Keratinocyte (primary cell): ENCODE data around the gene PLA2G4D.

Source experiments
- EZH2 ChIP-seq: IDR thresholded peaks from one replicate; pipeline ENCODE4 v1.6.1; 2012; ENCODE audit warnings: inconsistent platforms, mild to moderate bottlenecking, low read length, moderate library complexity
- TF ChIP-seq, protein P1 (sequence below), 3 experiments: IDR thresholded peaks in 1 of 3; conservative IDR thresholded peaks in 1 of 3; optimal IDR thresholded peaks in 1 of 3; 2 replicates in 2 of 3; 3 replicates in 1 of 3; pipeline versions ENCODE3 to v1.5.1; 2011; ENCODE audit warnings: low read length in 3 of 3, mild to moderate bottlenecking in 3 of 3, moderate library complexity in 2 of 3, control low read depth in 1 of 3, inconsistent platforms in 1 of 3; ENCODE audit not compliant: insufficient read depth in 2 of 3; ENCODE audit errors: extremely low read depth in 1 of 3

DNA sequence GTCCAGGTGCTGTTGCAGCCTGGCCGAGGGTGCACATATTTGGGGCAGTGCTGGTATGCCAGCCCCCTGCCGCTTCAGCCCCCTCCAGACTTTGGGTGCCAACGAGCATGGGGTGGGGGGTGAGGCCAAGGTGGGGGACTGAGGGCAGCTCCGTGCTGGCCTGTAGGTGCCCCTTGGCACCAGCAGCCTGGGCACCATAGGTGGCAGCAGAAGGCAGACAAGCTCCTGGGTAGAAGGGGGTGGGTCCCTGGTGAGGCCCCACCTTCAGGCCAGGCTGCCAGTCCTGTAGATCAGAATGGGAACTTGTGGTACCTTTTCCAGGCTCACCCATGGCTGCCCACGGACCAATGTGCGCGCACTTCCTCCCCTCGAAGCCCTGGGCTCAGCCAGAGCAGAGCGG is 57.4 kb downstream of the PLA2G4D start:
- TF ChIP-seq, protein P1, sequence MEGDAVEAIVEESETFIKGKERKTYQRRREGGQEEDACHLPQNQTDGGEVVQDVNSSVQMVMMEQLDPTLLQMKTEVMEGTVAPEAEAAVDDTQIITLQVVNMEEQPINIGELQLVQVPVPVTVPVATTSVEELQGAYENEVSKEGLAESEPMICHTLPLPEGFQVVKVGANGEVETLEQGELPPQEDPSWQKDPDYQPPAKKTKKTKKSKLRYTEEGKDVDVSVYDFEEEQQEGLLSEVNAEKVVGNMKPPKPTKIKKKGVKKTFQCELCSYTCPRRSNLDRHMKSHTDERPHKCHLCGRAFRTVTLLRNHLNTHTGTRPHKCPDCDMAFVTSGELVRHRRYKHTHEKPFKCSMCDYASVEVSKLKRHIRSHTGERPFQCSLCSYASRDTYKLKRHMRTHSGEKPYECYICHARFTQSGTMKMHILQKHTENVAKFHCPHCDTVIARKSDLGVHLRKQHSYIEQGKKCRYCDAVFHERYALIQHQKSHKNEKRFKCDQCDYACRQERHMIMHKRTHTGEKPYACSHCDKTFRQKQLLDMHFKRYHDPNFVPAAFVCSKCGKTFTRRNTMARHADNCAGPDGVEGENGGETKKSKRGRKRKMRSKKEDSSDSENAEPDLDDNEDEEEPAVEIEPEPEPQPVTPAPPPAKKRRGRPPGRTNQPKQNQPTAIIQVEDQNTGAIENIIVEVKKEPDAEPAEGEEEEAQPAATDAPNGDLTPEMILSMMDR (optimal IDR thresholded peaks at IDR 0.05 in 1 of 3, IDR thresholded peaks at IDR 0.05 in 1 of 3, conservative IDR thresholded peaks at IDR 0.05 in 1 of 3; ENCODE audit: extremely low read depth in 1 of 3, insufficient read depth in 2 of 3, low read length in 3 of 3): peak in 1 of 3 experiments; percentile 14
- no peak for TF ChIP-seq EZH2
